Measurements from ENCODE around the gene XBP1. TPM values are rescaled to one million over a fixed set of nuclear protein-coding genes. Genes with fewer than 3 reads are reported as not detected.
"Not testable (repeated sequence)": the region's sequence is repeated elsewhere in the genome, so short reads cannot be mapped to it uniquely, and the experiment has no call there.

The XBP1 gene
- total RNA-seq, 3 donors from 2014 or later = 79.7 to 118 (median 105) TPM

DNA sequence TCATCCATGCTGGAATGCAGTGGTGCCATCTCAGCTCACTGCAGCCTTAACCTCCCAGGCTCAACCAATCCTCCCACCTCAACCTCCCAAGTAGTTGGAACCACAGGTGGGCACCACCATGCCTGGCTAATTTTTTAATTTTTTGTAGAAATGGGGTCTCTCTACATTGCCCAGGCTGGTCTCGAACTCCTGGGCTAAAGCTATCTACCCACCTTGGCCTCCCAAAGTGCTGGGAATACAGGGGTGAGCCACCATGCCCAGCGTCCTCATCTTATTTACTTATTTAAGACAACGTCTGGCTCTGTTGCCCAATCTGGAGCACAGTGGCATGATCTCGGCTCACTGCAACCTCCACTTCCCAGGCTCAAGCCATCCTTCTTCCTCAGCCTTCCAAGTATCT is 38.4 kb downstream of the XBP1 start:
- not testable (repeated sequence) for H3K27me3 Mint-ChIP-seq (ENCODE audit: low read depth); H3K36me3 Mint-ChIP-seq (ENCODE audit: insufficient read depth); H3K4me1 Mint-ChIP-seq (ENCODE audit: low read depth); H3K9me3 Mint-ChIP-seq; DNase-seq; ATAC-seq; H3K4me3 Mint-ChIP-seq

DNA sequence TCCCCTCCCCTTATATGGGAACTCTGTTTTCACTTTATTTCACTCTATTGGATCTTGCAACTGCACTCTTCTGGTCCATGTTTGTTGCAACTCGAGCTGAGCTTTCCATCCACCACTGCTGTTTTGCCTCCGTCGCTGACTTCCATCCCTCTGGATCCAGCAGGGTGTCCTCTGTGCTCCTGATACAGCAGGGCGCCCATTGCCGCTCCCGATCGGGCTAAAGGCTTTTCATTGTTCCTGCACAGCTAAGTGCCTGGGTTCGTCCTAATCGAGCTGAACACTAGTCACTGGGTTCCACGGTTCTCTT is 39.0 kb downstream of the XBP1 start:
- H3K4me1 Mint-ChIP-seq (ENCODE audit: low read depth) = no peaks in the 10 kb centered on the region
- no peak overlapping the region for H3K4me3 Mint-ChIP-seq
- no peaks in the 10 kb centered on the region for H3K27me3 Mint-ChIP-seq (ENCODE audit: low read depth)

DNA sequence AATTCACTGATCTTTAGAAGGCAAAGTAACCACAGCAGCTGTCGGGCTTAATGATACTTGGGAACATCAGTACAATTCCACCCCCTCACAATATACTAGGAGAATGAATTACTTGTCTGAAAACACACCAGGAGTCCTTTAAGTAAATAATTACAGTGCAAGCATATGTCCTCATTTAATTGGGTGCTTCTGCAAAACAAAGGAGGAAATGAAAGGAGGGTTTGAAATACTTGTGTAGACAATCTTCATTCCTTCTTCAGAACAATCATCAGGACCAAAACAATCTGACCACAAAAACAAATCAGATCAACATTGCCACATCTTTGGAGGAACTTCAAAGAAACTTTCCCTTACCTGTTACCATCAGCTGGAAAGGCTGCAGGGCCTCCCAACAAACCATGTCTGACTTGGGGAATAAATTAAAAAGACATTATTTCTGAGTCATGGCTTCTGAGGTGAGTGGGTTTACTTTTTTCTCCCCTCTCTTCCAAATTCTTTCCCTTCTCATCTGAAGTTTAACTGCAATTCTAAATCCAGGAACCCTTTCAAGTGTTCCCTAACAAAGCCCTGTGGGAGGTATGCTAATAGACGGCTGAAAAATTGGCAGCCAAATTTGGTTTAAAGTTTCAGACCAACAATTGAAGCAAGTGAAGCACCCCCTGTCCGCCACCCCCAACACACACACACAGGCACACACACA is 40.4 kb downstream of the XBP1 start:
- H3K4me1 Mint-ChIP-seq (ENCODE audit: low read depth) = no peaks in the 10 kb centered on the region
- H3K36me3 Mint-ChIP-seq (ENCODE audit: insufficient read depth) = no peaks in the 10 kb centered on the region
- no peaks in the 10 kb centered on the region for H3K27me3 Mint-ChIP-seq (ENCODE audit: low read depth)
- no peak for DNase-seq
- no peaks in the 10 kb centered on the region for H3K9me3 Mint-ChIP-seq
- no peak for ATAC-seq
- no peak overlapping the region for H3K4me3 Mint-ChIP-seq

More for the DNA sequence above, 39.0 kb downstream of the XBP1 start:
- H3K9me3 Mint-ChIP-seq = no peaks in the 10 kb centered on the region
- no peaks in the 10 kb centered on the region for H3K36me3 Mint-ChIP-seq (ENCODE audit: insufficient read depth)
- ATAC-seq (no peak), DNase-seq (no peak)

DNA sequence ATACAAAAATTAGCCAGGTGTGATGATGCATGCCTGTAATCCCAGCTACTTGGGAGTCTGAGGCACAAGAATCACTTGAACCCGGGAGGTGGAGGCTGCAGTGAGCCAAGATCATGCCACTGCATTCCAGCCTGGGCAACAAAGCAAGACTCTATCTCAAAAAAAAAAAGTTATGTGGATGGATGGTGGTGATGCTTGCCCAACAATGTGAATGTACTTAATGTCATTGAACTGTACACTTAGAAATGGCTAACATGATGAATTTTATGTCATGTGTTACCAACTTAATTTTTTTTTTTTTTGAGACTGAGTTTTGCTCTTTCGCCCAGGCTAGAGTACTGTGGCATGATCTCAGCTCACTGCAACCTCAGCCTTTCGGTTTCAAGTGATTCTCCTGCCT is 45.9 kb downstream of the XBP1 start:
- not testable (repeated sequence) for H3K4me3 Mint-ChIP-seq; DNase-seq; H3K9me3 Mint-ChIP-seq; H3K4me1 Mint-ChIP-seq (ENCODE audit: low read depth); H3K27me3 Mint-ChIP-seq (ENCODE audit: low read depth); ATAC-seq; H3K36me3 Mint-ChIP-seq (ENCODE audit: insufficient read depth)

DNA sequence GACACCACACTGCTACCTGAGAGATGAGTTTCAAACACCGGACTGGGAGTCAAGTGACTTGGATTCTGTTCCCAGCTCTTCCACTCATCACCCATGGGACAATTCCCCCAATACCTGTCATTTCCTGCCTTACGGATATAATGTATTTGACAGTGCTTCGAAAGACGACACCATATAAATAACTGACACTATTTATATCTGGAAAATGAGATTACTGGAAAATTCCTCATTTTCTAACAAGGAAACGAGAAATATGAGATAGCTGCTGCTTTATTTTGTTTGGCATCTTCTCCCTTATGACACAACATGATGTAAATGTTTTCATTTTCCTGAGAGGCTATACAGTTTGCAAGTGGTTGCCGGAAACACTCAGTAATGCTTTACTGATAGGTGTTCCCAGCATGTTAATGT is 49.9 kb downstream of the XBP1 start:
- peaks cover 21% of the 10 kb centered on the region for H3K36me3 Mint-ChIP-seq (ENCODE audit: insufficient read depth)

More for the DNA sequence above, 49.9 kb downstream of the XBP1 start:
- DNase-seq (no peak), ATAC-seq (no peak)
- Mint-ChIP-seq H3K4me3 (no peak overlapping the region), H3K27me3 (ENCODE audit: low read depth) (no peaks in the 10 kb centered on the region), H3K4me1 (ENCODE audit: low read depth) (peaks cover 8% of the 10 kb centered on the region), H3K9me3 (no peaks in the 10 kb centered on the region)

Other genes with a start within 250 kb of the XBP1 start
- gene TTC28, start 120.7 kb downstream of the XBP1 start, total RNA-seq = under 1 TPM; 0.66 to 0.90 (median 0.71) TPM
- gene CHEK2, start 58.7 kb downstream of the XBP1 start, total RNA-seq = 1 to 10 TPM; 6.0 to 9.1 (median 6.5) TPM
- 10 to 100 TPM; 15.0 to 17.2 (median 15.0) TPM for gene HSCB, start 58.5 kb downstream of the XBP1 start, total RNA-seq
- 10 to 100 TPM; 27.2 to 31.2 (median 28.5) TPM for gene CCDC117, start 27.9 kb downstream of the XBP1 start, total RNA-seq
- 1 to 10 TPM; 3.3 to 4.9 (median 3.8) TPM for gene ZNRF3, start 83.0 kb upstream of the XBP1 start, total RNA-seq